ENCODE results near the gene CEP112. TPM values are rescaled to one million over a fixed set of nuclear protein-coding genes. Genes with fewer than 3 reads are reported as not detected.

CEP112 gene
- total and polyA plus RNA-seq, 10 of the 15 experiments (the other 5 are each of a cell fraction or from before 2014, with no cell fraction given) = 0.11 to 3.8 (median 0.32) TPM; not detected in 1

GRCh38 chr17:66002812-66003211, 189.1 kb downstream of the CEP112 start:
- no peaks in the 10 kb centered on the region for H3K27me3 ChIP-seq (replicated peaks in 1 of 2; ENCODE audit: control insufficient read depth in 2 of 2, insufficient read depth in 2 of 2, low read length in 1 of 2)
- no TSS peak for BruUV-seq (replicated peaks)
- no peaks in the 10 kb centered on the region for H4K20me1 ChIP-seq (ENCODE audit: control insufficient read depth, insufficient read depth)
- H3K9ac ChIP-seq (ENCODE audit: control insufficient read depth, insufficient read depth, low read length) = no peak overlapping the region
- no peak for FAIRE-seq
- no peak for ATAC-seq
- H3K36me3 ChIP-seq (ENCODE audit: control insufficient read depth in 2 of 2, insufficient read depth in 2 of 2, low read length in 1 of 2) = no peaks in the 10 kb centered on the region
- H3K4me1 ChIP-seq (ENCODE audit: control insufficient read depth, insufficient read depth, low read length) = no peaks in the 10 kb centered on the region
- intact Hi-C loops (cut with micrococcal nuclease; ENCODE audit: unreplicated experiment) = no loop called here
- ChIA-PET RAD21 (ENCODE audit: unreplicated experiment) (no interaction called here), SMC1A (ENCODE audit: uncharacterized antibody, unreplicated experiment) (no interaction called here), POLR2A (no interaction called here), CTCF (no interaction called here)
- 83% methylated on average over 1 of the region's 1 CpG for WGBS (ENCODE audit: insufficient coverage, insufficient replicate concordance, low lambda C conversion rate, missing lambda C conversion rate)
- no peaks in the 10 kb centered on the region for H3K9me3 ChIP-seq (replicated peaks; ENCODE audit: control insufficient read depth, insufficient read depth, low read length)
- H3K4me3 ChIP-seq = no peak overlapping the region
- no peak for DNase-seq (ENCODE audit: low read depth, low spot score)
- no peak overlapping the region for H2AFZ ChIP-seq (ENCODE audit: control insufficient read depth, low read depth, low read length)
- H3K79me2 ChIP-seq (ENCODE audit: control insufficient read depth, insufficient read depth, low read length) = no peaks in the 10 kb centered on the region
- H3K27ac ChIP-seq (ENCODE audit: control insufficient read depth, insufficient read depth) = no peak overlapping the region
- in situ Hi-C loops (cut with MboI) = no loop called here
- no peak overlapping the region for H3K4me2 ChIP-seq (ENCODE audit: control insufficient read depth, insufficient read depth)
- no peak for TF ChIP-seq TCF3 (IDR thresholded peaks at IDR 0.05; ENCODE audit: borderline replicate concordance, insufficient read depth, low read depth, low read length)
- no peak for TF ChIP-seq EGR1 (IDR thresholded peaks at IDR 0.05; ENCODE audit: borderline replicate concordance in 1 of 2, low read depth in 2 of 2, low read length in 2 of 2)
- TF ChIP-seq SMAD5 (IDR thresholded peaks at IDR 0.05; ENCODE audit: low read depth) = no peak
- no peak for TF ChIP-seq CBX5 (IDR thresholded peaks at IDR 0.05; ENCODE audit: low read depth)
- no peak for TF ChIP-seq IKZF2 (IDR thresholded peaks at IDR 0.05)
- no peak for TF ChIP-seq BHLHE40 (IDR thresholded peaks at IDR 0.05; ENCODE audit: borderline replicate concordance in 1 of 2, low read depth in 2 of 2, low read length in 1 of 2)
- no peak for TF ChIP-seq POLR2AphosphoS2 (IDR thresholded peaks at IDR 0.05; ENCODE audit: low read depth, low read length)
- no peak for TF ChIP-seq GATAD2B (conservative IDR thresholded peaks at IDR 0.05; ENCODE audit: low read depth)
- no peak for TF ChIP-seq ZNF592 (IDR thresholded peaks at IDR 0.05)
- TF ChIP-seq RELA (IDR thresholded peaks at IDR 0.05; ENCODE audit: borderline replicate concordance, partially characterized antibody) = no peak
- no peak for TF ChIP-seq HDAC6 (IDR thresholded peaks at IDR 0.05; ENCODE audit: unreplicated experiment)
- no peak for TF ChIP-seq HDGF (IDR thresholded peaks at IDR 0.05)
- TF ChIP-seq SMC3 (IDR thresholded peaks at IDR 0.05; ENCODE audit: borderline replicate concordance, low read length) = no peak
- no peak for TF ChIP-seq CEBPB (IDR thresholded peaks at IDR 0.05; ENCODE audit: borderline replicate concordance in 1 of 2, low read depth in 2 of 2, low read length in 2 of 2)
- no peak for TF ChIP-seq NFXL1 (IDR thresholded peaks at IDR 0.05; ENCODE audit: borderline replicate concordance)
- TF ChIP-seq HSF1 (IDR thresholded peaks at IDR 0.05; ENCODE audit: low read depth, low read length) = no peak

Measured in GM12878 (cell line).